NCI-H524 treated with DMSO at 0.1 percent for 48 hours (cell line): ENCODE measurements around the gene PTPRN2.
A peak's percentile ranks its signal among the peaks of the same experiment; 100 is the strongest.

Experiments used
- DNase-seq: peaks from one replicate; lab custom pipeline; 2025; lab: John Stamatoyannopoulos, UW

The PTPRN2 gene

DNA sequence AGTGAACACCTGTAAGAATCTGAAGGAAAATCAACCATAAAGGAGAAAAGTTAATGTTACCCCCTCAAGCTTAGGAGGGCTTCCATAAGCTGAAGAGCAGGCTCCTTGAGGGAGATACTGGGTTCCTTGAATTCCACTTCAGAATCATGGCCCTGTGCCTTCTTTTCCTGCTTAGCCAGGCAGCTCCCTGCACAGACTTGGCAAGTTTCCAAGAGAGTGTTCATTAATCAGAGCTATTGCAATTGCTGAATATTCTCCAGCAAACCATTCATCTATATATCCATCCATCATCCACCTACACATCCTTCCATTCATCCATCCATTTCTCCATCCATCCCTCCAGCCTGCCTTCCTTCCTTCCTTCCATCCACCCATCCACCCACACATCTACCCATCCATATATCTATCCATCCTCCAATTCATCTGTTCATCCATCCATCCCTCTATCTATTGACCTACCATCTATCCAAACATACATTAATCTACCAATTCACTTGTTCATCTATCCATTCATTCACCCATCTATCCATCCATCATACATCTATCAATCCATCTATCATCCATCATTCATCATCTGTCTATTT is 574.4 kb downstream of the PTPRN2 start:
- DNase-seq = no peak

DNA sequence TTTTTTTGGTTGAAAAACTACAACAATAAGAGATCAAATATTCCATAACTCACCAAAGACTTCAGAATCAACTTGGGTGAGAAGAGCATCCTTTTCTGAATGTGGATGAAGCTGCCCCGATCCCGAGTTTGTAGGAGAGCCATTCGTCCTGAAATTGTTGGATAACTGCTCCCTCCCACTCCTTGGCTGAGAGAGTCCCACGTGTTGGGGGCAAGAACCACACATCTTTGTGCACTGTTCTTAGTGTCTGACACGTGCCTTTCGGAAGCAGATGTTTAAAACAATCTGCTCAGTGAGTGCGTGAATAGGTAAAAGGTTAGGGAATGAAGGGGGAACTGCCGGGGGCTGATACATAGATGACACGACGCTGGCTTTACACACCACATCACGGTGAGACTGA is 575.7 kb downstream of the PTPRN2 start:
- no peak for DNase-seq

DNA sequence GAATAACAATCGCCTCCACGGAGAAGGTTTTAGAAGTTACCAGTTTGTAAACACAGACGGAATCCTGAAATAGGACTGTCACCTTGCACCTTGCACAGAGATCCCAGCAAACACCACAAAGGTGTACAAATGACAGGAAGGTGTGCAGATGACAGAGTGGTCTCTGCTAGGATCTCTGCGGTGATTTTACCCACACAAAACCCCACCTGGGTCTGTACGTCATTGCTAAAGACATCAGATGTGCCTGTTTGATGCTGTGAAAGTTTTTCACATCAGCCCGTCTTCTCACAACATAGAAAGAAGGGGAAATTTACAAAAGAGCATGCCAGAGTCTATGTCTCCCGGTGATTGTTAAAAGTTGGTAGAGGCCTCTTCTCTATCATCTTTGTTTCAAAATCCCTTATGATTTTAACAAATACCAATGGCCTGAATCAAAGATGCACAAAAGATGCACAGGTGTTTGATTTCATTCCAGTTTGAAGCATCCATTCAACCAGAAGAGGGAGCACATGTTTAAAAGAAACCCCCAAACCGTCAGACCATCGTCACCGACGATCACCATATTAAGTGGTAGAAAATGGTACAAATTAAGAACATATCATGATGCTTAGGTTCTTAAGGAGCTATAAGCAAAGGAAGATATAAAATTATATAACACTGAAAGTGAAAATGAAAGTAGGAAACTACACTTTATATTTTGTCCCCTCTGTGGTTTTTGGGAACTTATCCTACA is 576.5 kb downstream of the PTPRN2 start:
- DNase-seq = no peak

DNA sequence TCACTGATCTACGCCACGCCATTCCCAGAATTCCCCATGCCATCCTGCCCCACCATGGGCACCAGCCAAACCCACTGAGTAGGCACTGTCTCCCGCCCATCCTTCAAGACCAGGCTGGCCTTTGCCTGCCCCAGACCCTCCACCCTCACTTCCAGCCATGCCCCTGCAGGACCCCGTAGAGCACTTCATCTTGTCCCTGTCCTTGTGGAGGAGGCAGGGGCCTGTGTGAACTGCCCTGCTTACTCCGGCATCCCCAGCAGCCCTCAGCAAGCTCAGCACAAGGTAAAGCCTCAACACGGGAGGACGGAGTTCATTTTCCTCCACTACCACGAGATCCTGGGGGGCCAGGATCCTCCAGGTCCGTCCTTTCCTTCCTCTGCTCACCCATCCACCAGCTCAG is 577.7 kb downstream of the PTPRN2 start:
- no peak for DNase-seq

DNA sequence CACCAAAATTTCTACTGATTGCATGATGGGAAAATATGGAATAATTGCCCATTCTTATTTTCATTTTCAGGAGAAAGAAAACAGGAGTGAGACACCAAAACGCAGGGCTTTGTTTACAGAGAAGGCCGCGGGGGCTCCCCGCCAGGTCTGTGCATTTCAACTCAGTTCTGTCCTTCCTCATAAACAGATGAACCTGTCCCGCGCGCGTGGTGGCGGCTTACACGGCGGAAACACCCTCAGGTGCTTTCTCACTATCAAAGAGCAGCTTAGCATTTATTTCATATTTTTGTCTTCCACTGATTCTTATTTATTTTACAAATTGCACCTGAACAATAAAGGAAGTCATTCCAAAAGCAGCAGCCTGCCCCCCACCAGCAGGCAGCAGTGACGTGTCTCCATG is 579.4 kb downstream of the PTPRN2 start:
- DNase-seq = no peak

DNA sequence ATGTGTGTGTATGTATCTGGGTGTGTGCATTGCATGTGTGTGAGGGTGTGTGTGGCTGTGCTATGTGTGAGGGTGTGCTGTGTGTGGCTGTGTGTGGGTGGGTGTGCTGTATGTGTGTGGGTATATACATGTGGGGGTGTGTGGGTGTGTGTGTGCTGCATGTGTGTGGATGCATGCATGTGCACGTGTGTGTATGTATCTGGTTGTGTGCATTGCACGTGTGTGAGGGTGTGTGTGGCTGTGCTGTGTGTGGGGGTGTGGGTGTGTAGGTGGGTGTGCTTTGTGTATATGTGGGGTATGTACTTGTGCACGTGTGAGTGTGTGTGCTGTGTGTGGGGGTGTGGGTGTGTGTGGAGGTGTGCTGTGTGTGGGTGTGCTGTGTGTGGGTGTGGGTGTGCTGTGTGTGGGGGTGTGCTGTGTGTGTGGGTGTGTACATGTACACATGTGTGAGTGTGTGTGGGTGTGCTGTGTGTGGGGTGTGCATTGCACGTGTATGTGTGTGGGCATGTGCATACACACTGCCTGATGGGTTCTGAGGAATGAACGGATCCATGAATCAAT is 579.8 kb downstream of the PTPRN2 start:
- no peak for DNase-seq

DNA sequence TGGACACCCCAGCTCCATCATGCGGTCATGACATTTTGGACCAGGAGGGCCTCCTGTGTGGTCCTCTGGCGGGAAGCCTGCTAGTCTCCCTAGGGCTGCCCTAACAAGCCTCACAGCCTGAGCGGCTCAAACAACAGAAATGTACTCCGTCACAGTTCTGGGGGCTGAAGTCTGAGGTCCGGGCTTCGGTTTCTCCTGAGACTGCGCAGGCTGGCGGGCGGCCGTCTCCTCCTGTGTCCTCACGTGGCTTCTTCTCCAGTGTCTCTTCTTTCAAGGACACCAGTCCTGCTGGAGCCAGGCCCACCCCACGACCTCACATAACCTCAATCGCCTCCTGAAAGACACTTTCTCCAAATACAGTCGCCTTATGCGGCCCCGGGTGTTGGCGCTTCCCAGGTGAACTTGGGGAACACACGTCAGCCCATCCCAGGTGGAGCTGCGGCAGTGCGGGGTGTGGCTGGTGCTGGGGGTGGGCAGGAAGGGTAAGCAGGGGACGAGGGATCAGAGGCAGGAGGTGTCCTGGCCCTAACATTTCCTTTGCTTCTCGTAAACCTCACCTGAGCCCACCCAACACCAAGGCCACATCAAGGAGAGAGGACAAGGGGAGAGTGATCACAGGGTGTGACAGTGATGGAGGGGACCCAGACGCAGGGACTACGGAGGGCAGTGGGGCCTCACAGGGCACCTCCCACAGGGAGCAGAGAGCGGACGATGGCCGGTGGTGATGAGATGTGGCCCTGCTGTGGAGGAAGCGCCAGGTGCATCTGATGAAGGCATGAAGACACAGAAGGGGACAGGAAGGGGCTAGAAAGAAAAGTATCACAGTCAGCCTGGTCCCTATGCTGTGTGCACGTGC is 580.6 kb downstream of the PTPRN2 start:
- no peak for DNase-seq

DNA sequence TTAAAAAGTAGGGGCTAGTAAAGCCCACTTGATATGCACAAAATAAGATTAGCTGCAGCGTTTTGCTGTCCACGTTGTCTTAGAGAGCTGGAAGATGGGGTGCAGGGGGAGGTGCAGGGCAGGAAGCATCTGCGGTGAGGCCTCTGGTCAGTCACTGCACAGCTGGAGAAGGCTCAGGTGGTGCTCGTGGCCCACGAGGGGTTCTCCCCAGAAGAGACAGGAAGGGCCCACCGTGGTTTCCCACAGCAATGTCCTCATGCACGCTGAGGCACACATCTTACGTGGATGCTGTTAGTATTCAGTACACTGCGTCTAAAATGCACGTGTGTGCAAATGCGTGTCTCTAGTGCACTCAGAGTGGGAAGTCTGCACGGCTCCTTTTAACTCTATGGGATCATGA is 582.1 kb downstream of the PTPRN2 start:
- DNase-seq = no peak

DNA sequence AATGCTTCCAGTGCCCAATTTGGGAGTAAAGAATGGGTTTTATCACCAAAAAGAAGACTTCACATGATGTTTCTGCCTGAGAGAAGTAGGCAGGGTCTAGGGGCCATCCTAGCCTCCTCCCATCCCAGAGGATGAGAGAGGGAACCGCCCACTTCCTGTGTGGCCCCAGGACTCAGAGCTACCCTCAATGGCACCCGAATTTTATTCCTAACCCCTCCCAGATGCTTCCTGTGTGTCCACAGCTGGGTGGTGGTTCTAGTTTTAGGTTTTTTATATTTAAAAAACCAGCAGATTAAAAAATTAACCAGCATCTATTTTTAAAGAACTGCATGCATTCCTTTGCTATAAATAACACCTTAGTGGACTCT is 583.5 kb downstream of the PTPRN2 start:
- no peak for DNase-seq

DNA sequence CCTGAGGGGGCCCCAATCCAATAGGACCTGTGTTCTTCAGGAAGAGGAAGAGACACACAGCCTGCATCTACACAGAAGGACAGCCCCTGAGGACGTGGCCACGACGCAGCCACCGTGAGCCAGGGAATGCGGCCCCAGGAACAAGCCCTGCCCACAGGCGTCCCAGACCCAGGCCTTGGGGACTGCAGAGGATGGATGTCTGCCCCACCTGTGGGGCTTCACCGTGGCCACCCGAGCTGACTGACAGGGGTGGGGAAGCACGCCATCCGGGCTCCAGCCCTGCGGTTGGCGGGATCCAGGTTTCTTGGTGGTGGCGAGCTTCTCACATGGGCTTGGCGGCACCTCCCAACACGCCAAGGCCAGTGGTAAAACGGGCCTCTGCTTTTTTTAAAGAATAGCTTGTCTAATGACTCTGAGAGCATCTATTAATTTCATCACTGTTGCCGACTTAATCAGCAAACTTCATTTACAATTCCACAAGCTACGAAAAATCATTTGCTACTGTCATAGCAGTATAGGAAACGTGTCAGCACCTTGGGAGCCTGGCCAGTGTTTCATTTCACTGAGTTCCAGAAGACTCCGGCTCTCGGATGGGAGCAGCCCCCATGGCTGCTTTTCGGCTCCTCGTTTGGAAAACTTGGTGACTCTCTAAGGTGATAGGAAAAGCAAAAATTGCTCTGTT is 584.0 kb downstream of the PTPRN2 start:
- no peak for DNase-seq

DNA sequence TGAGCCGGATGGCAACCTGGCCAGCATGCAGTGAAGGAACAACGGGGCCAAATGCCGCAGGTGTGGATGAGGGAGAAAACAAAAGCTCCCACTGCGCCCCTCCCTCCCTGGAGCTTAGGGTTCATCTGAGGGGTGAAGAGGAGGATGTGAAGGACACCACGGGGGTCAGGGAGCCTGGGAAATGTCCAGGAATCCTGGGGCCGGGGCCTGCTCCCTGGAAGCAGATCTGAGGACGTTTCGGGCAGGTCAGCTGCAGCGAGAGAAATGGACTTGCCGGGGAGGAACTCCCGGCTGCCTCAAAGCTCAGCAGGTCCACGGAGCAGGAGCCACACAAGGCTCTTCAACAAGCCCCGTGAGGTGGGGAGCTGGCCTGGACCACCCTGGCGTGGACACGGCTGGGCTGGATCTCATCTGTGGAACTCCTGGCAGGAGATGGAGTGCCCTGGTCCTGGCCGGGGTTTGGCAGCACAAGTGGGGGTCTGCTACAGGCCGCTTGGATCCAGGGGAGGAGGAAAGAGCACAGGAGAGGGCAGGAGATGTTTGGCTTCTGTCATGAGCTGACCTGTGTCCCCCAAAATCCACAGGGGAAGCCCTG is 585.0 kb downstream of the PTPRN2 start:
- no peak for DNase-seq

DNA sequence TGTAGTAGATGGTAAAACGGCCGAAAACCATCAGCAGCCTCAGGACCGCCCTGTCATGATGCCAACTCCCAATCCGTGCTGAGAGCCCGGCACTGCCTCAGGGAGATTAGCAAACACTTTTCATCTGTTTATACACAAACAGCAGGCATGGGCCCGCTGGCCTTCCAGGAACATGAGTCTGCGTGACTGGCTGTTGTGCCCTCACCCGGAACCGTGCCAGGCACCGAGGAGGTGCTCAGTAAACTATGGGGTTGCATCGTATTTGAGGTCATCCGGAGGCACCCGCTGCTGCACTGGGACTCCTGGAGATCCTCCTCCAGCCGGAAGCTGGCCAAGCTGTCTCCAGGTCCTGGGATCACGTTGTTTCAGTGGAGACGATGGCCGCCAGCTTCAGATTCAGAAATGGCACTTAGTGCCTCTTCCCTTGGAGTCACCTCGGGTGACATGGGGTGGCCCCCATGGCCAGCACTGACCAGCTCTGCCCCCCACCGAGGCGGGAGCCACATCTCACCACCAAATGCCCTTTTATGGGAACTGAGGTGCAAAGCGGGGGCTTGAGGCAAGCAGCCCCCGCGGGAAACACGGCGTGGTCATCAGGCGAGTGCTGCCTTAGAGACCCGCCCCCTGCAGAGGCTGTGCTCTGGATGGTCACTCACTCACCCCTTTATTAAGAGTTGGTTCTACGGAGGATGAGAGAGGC is 585.9 kb downstream of the PTPRN2 start:
- peak; percentile 37 for DNase-seq

DNA sequence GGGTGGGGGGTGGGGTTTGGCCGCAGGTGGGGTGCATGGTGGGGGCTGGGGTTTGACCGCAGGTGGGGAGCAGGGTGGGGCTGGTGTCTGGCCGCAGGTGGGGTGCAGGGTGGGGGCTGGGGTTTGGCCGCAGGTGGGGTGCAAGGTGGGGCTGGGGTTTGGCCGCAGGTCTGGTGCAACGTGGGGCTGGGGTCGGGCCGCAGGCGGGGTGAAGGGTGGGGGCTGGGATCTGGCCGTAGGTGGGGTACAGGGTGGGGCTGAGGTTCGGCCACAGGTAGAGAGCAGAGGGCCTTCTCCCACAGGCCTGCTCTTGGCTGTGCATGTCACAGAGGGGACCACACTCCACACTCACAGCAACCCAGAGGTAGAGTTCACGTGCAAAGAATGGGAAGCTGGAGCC is 586.6 kb downstream of the PTPRN2 start:
- DNase-seq = no peak

DNA sequence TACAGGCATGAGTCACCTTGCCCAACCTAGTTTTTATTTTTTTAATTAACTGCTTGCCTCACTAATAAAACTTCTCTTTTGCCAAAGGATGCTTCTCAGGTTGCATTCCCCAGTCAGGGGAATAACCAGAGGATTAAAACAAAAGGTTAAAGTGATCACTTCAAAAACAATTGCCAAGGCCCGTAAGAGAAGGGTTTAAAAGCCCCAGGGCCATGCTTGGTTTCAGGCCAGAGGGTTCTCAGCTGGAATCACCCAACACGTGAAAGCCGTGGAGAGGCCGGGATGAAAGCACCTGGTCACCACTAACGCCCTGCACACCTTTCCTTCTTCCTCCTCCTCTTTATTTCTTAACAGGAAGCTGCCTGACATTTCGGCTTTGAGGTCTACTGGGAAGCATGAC is 587.5 kb downstream of the PTPRN2 start:
- DNase-seq = peak; percentile 25

DNA sequence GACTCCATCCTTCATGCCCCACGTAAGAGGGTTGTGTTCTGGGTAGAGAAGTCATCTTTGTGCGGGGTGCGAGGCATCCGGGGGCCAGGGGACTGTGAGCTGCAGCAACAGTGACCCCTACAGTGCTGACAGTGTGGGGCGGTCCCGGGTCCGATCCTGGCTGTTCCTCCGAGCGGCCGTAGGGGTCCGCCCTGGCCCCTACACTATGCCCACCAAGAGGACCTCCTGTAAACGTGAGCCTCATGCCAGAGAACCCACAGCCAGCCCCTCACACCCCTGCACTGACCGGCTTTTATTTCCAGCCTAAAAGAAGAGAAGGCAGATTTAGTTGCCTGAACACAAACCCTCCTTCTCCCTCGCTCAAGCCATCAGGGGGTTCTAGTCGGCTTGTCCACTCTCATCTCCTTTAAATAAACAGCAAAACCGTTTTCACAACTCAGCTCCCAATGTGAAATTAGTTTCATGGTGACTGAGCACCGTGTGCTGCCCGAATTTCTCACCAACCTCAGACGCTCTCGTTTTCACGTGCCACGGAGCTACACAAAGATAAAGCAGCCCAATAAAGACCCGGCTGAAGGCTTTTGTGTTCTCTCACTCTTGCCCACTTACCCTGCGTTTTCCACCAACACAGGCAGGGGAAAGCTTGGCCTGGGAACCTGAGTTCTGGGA is 588.6 kb downstream of the PTPRN2 start:
- no peak for DNase-seq

DNA sequence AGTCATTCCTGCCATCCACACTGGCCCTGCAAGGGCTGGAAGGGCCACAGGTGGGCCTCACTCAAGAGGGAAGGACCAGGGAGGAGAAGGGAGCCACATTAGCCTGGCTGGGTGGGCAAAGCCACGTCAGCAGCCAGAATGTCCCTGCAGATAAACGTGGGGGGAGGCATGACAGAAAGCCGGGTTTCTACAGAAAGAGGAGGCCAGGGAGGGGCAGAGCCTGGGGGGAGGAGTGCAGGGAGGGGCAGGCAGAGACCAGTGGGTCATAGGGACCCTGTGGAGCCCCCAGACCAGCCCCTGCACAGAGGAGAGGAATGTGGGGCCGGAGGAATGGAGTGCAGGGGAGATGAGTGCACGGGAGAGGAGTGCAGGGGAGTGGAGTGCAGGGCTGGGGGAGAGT is 590.2 kb downstream of the PTPRN2 start:
- DNase-seq = no peak

DNA sequence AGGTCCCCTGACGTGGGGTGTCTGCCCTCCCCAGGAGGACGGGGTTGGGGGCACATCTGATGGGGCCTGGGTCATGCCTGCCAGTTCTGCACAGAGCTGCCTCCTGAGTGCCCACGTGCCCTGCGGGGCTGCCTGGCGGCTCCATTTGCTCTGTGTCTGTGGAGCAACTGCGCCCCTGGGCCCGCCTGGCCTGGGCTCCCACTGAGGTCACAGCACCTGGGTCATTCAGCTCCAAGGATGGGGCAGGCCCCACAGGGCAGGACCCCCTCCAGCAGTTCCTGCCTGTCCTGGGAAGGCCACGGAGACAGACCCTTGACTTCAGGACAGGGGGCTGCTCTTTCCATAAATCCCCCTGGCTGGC is 590.6 kb downstream of the PTPRN2 start:
- DNase-seq = no peak

DNA sequence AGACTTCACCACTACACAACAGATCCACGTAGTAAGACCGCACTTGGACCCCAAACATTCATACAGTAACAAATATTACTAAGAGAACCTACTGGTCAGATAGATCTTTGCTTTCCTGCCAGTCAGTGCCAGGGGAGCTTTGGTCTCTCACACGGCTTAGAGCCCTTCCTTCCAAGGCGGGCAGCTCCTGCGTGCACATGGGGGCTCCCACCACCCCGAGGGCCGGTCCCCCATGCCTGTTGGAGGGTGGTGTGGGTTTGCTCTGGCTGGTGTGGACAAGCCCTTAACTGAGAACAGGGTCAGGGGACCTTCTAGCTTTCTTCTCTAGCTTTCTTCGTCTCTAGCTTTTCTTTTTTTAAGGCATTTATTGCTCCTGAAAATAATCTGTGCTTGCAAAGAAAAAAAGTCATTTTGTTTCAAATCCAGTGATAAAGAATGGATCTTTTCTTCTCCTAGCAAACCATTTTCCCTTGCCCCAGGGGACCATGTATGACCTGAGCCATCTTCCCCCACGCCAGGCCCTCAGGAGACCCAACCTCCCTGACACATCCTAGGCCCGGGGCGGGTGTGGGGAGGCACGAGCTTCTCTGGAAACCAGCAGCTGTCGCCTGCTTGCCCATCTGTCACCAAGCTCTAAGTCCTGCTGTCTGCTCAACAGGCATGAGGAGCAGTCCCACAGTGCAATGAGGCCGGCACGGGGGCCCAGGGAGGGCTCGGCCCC is 591.1 kb downstream of the PTPRN2 start:
- peak; percentile 48 for DNase-seq

DNA sequence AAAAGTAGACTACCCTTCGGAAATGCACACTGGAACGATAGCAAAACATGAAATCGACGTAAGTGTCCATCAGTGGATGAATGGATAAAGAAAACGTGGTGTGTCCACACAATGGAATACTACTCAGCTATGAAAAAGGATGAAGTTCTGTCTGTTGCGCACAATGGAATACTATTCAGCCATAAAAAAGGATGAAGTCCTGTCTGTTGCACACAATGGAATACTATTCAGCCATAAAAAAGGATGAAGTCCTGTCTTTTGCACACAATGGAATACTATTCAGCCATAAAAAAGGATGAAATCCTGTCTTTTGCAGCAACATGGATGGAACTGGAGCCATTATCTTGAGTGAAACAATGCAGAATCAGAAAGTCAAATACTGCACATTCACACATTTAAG is 591.8 kb downstream of the PTPRN2 start:
- DNase-seq = no peak

DNA sequence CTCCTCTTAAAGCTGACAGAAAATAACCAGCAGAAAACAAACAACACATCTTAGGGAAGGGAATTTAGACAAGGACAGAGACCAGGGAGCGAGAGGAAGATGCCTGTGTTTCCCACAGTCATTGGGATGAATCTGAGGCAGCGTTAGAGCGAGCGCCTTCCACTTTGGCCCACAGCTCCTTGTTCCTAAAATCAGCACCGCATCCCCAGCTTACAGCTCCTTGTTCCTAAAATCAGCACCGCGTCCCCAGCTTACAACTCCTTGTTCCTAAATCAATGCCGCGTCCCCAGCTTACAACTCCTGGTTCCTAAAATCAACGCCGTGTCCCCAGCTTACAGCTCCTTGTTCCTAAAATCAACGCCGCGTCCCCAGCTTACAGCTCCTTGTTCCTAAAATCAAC is 593.3 kb downstream of the PTPRN2 start:
- DNase-seq = no peak
